IMR-90 (cell line): Measurements from ENCODE around the gene CEMIP2. TPM values are rescaled to one million over a fixed set of nuclear protein-coding genes. Genes with fewer than 3 reads are reported as not detected.

Experiments
- ATAC-seq: fragments of 200-7000 bp; cut with Tn5 transposase; 2 replicates; pipeline ENCODE4 v1.9.1; 2020; ENCODE audit warnings: low read depth, mild to moderate bottlenecking, moderate library complexity
- BruUV-seq: library from RNA; stranded (reverse); fragments of 400-500 nt; replicated peaks from 2 replicates; lab custom pipeline; 2021; lab: Mats Ljungman, UMichigan
- CTCF ChIA-PET: fragments of 300-600 bp; formaldehyde crosslinking; extraction: SDS; loops from one replicate; lab custom pipeline; 2021; ENCODE audit warnings: antibody characterized with exemption; lab: Yijun Ruan, JAX
- POLR2A ChIA-PET: fragments of 300-600 bp; sonication (Branson Sonifier 250); formaldehyde crosslinking; loops from one replicate; lab custom pipeline; 2022; ENCODE audit warnings: antibody characterized with exemption; ENCODE audit not compliant: unreplicated experiment; lab: Charles Lee
- DNase-seq: peaks from one replicate; pipeline ENCODE4 v3.0.0; 2013
- H2AFZ ChIP-seq: replicated peaks from 2 replicates; pipeline ENCODE3; 2013; ENCODE audit warnings: low read length, mild to moderate bottlenecking; ENCODE audit not compliant: poor library complexity
- H2AK5ac ChIP-seq: 2 replicates; pipeline ENCODE4 v1.6.1; 2013; ENCODE audit warnings: low read depth, low read length, inconsistent platforms
- H2AK9ac ChIP-seq: replicated peaks from 2 replicates; pipeline ENCODE3; 2013; ENCODE audit warnings: mild to moderate bottlenecking, low read depth, low read length, moderate library complexity; ENCODE audit not compliant: poor library complexity
- H2BK120ac ChIP-seq: 2 replicates; pipeline ENCODE4 v1.6.1; 2013; ENCODE audit warnings: low read depth, low read length, inconsistent platforms
- H2BK15ac ChIP-seq: 3 replicates; pipeline ENCODE4 v1.6.1; 2013; ENCODE audit warnings: low read depth, low read length, inconsistent platforms
- H2BK20ac ChIP-seq: 2 replicates; pipeline ENCODE4 v1.6.1; 2013; ENCODE audit warnings: low read depth, mild to moderate bottlenecking, inconsistent platforms, low read length, moderate library complexity
- H2BK5ac ChIP-seq: 2 replicates; pipeline ENCODE4 v1.6.1; 2013; ENCODE audit warnings: mild to moderate bottlenecking, low read depth, low read length, inconsistent platforms; ENCODE audit not compliant: poor library complexity, severe bottlenecking
- H3K14ac ChIP-seq: replicated peaks from 2 replicates; pipeline ENCODE4 v1.6.1; 2013; ENCODE audit warnings: low read depth, low read length, inconsistent platforms
- H3K18ac ChIP-seq: 2 replicates; pipeline ENCODE4 v1.6.1; 2013; ENCODE audit warnings: low read depth, low read length, control low read depth
- H3K23ac ChIP-seq: 2 replicates; pipeline ENCODE4 v1.6.1; 2013; ENCODE audit warnings: low read depth, low read length, inconsistent platforms
- H3K27ac ChIP-seq: 2 replicates; pipeline ENCODE4 v1.5.1; 2013; ENCODE audit warnings: mild to moderate bottlenecking, control low read depth, low read length; ENCODE audit not compliant: insufficient read depth
- H3K27me3 ChIP-seq: 2 replicates; pipeline ENCODE4 v1.6.1; 2013; ENCODE audit warnings: low read length; ENCODE audit not compliant: control insufficient read depth, insufficient read depth
- H3K36me3 ChIP-seq: 2 replicates; pipeline ENCODE4 v1.6.1; 2013; ENCODE audit warnings: low read length, mixed read lengths; ENCODE audit not compliant: control insufficient read depth, insufficient read depth
- H3K4ac ChIP-seq: 2 replicates; pipeline ENCODE4 v1.6.1; 2013; ENCODE audit warnings: low read depth, low read length, inconsistent platforms
- H3K4me1 ChIP-seq: 2 replicates; pipeline ENCODE4 v1.6.1; 2013; ENCODE audit warnings: low read length, mixed read lengths; ENCODE audit not compliant: control insufficient read depth, insufficient read depth
- H3K4me2 ChIP-seq: 2 replicates; pipeline ENCODE4 v1.6.1; 2013; ENCODE audit warnings: low read depth, mild to moderate bottlenecking, control low read depth, low read length, moderate library complexity
- H3K4me3 ChIP-seq: 2 replicates; pipeline ENCODE4 v1.5.1; 2013; ENCODE audit warnings: low read depth, mild to moderate bottlenecking, control low read depth, low read length, moderate library complexity; ENCODE audit not compliant: insufficient read depth
- H3K56ac ChIP-seq: 2 replicates; pipeline ENCODE4 v1.6.1; 2013; ENCODE audit warnings: low read length, inconsistent platforms; ENCODE audit not compliant: insufficient read depth; ENCODE audit errors: extremely low read depth
- H3K79me1 ChIP-seq, 2 experiments: 2 replicates each; pipeline ENCODE4 v1.6.1; 2013; ENCODE audit warnings: low read length in 2 of 2, inconsistent platforms in 1 of 2, low read depth in 1 of 2
- H3K9ac ChIP-seq: 2 replicates; pipeline ENCODE4 v1.6.1; 2013; ENCODE audit warnings: low read depth, low read length, control low read depth
- H3K9me1 ChIP-seq: 2 replicates; pipeline ENCODE4 v1.6.1; 2013; ENCODE audit warnings: low read length, inconsistent platforms; ENCODE audit not compliant: insufficient read depth
- H3K9me3 ChIP-seq: 2 replicates; pipeline ENCODE4 v1.6.1; 2013; ENCODE audit warnings: low read length; ENCODE audit not compliant: control insufficient read depth, insufficient read depth
- H4K20me1 ChIP-seq: 2 replicates; pipeline ENCODE4 v1.6.1; 2013; ENCODE audit warnings: low read length, inconsistent platforms; ENCODE audit not compliant: insufficient read depth
- H4K5ac ChIP-seq: 2 replicates; pipeline ENCODE4 v1.6.1; 2013; ENCODE audit warnings: mild to moderate bottlenecking, low read depth, low read length, control low read depth
- H4K8ac ChIP-seq, 2 experiments: 2 replicates each; pipeline ENCODE4 v1.6.1; 2013; ENCODE audit warnings: low read depth in 2 of 2, low read length in 2 of 2, control low read depth in 1 of 2, inconsistent platforms in 1 of 2
- H4K91ac ChIP-seq: 2 replicates; pipeline ENCODE4 v1.6.1; 2013; ENCODE audit warnings: low read depth, low read length, inconsistent platforms; ENCODE audit not compliant: insufficient read depth
- BHLHE40 ChIP-seq: fragments of 150-350 bp; IDR thresholded peaks from 2 replicates; pipeline ENCODE4 v1.6.1; 2016; ENCODE audit warnings: mild to moderate bottlenecking, low read depth, low read length
- CEBPB ChIP-seq: IDR thresholded peaks from 2 replicates; pipeline ENCODE4 v1.6.1; 2012; ENCODE audit warnings: low read depth, low read length, improper control_type of control experiment
- CHD1 ChIP-seq: IDR thresholded peaks from 2 replicates; pipeline ENCODE4 v1.6.1; 2012; ENCODE audit warnings: low read depth, low read length, improper control_type of control experiment
- ELK1 ChIP-seq: fragments of 150-350 bp; IDR thresholded peaks from 2 replicates; pipeline ENCODE4 v1.6.1; 2016; ENCODE audit warnings: low read depth, mild to moderate bottlenecking, low read length, moderate library complexity, borderline replicate concordance
- MAFK ChIP-seq: IDR thresholded peaks from 2 replicates; pipeline ENCODE4 v1.6.1; 2012; ENCODE audit warnings: low read depth, low read length, improper control_type of control experiment
- MAZ ChIP-seq: IDR thresholded peaks from 2 replicates; pipeline ENCODE4 v1.6.1; 2012; ENCODE audit warnings: low read depth, mild to moderate bottlenecking, low read length, improper control_type of control experiment, moderate library complexity, borderline replicate concordance
- MXI1 ChIP-seq: IDR thresholded peaks from 2 replicates; pipeline ENCODE4 v1.6.1; 2012; ENCODE audit warnings: low read depth, mild to moderate bottlenecking, low read length, moderate library complexity, borderline replicate concordance
- NFE2L2 ChIP-seq: fragments of 150-350 bp; IDR thresholded peaks from 2 replicates; pipeline ENCODE4 v1.6.1; 2016; ENCODE audit warnings: low read depth, mild to moderate bottlenecking, low read length
- POLR2A ChIP-seq: IDR thresholded peaks from 2 replicates; pipeline ENCODE4 v1.6.1; 2012; ENCODE audit warnings: mild to moderate bottlenecking, low read depth, low read length
- RAD21 ChIP-seq: IDR thresholded peaks from 2 replicates; pipeline ENCODE4 v1.6.1; 2012; ENCODE audit warnings: low read length, improper control_type of control experiment
- RFX5 ChIP-seq: IDR thresholded peaks from 2 replicates; pipeline ENCODE4 v1.8.0; 2012; ENCODE audit warnings: low read depth, mild to moderate bottlenecking, low read length, moderate library complexity
- USF2 ChIP-seq: fragments of 150-350 bp; IDR thresholded peaks from 2 replicates; pipeline ENCODE4 v1.6.1; 2017; ENCODE audit warnings: mild to moderate bottlenecking, antibody characterized with exemption, low read length, low read depth
- WGBS, 2 experiments: methylation state at CpG; one replicate each; pipeline versions ENCODE4 v1.1.5 to v1.1.7; 2013; ENCODE audit warnings: missing lambda C conversion rate in 2 of 2; ENCODE audit not compliant: insufficient read length in 1 of 2; ENCODE audit errors: extremely low coverage in 2 of 2; 5-methylcytosine and 5-hydroxymethylcytosine counted together
- dilution Hi-C: fragments of 300-500 bp; cut with HindIII; formaldehyde crosslinking; loops from one replicate; pipeline ENCODE4 v1.14.3; 2018; ENCODE audit warnings: low sequenced_read_pairs; ENCODE audit not compliant: unreplicated experiment
- in situ Hi-C: fragments of 300-500 bp; cut with MboI; formaldehyde crosslinking; loops from 3 replicates; pipeline ENCODE4 v1.14.3; 2019; ENCODE audit warnings: low sequenced_read_pairs, inconsistent platforms, mixed read lengths
- intact Hi-C: fragments of 100-400 bp; cut with micrococcal nuclease; formaldehyde crosslinking; loops from 2 replicates; pipeline ENCODE4 v1.10.0; 2022
- polyA plus RNA-seq, 3 experiments: library from polyadenylated mRNA; depleted of rRNA; stranded (reverse); fragments of >200 nt; gene quantifications; 2 replicates each; pipeline ENCODE4 v1.2.3, GENCODE V29; 2012; ENCODE audit warnings: low replicate concordance in 1 of 3
- total RNA-seq: library from RNA; depleted of rRNA; stranded (reverse); fragments of >200 nt; gene quantifications from 2 replicates; pipeline ENCODE4 v1.2.3, GENCODE V29; 2012
- TF ChIP-seq, protein P1 (sequence below): conservative IDR thresholded peaks from 2 replicates; pipeline ENCODE4 v1.5.1; 2012; ENCODE audit warnings: mild to moderate bottlenecking, low read depth, low read length, improper control_type of control experiment

CEMIP2 gene
- total and polyA plus RNA-seq, 2 of the 4 experiments (the other 2 are of a cell fraction), result 65.2 to 67.4 TPM

DNA sequence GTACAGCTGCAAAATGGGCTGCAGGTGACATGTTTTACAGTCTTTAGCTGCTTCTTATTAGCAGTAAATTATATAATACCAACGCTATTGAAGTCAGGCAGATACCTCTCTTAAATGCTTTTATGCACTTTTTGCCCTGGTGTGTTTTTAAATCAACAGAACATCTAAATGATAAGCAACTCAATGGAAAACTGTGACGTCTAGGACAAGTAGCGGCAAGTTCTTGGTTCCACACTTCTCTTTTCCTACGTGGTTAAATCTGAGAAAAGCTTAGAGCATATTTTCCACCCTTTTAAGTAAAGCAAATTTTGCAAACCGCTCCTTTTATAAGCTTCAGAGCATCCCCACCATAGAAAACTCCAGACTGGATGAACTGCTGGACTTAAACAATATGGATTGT, 58.1 kb downstream of the CEMIP2 start (continued):
- TF ChIP-seq BHLHE40 (no peak), RAD21 (no peak)

- whole genome bisulfite sequencing, 2 experiments, result no CpG with 5 or more reads among the region's 1 CpG
- Histone ChIP-seq H3K79me1 (peaks cover 0 to 10% of the 10 kb centered on the region in 2 experiments; a peak in 3 of 4 replicates), H3K27me3 (no peaks in the 10 kb centered on the region), H3K9ac (no peak overlapping the region), H3K9me3 (no peaks in the 10 kb centered on the region), H2AK9ac (no peak overlapping the region), H4K8ac (no peak overlapping the region), H3K23ac (no peak overlapping the region), H3K9me1 (peaks cover 3% of the 10 kb centered on the region; the same call in 1 of the 2 replicates), H2AFZ (no peak overlapping the region), H2BK120ac (no peak overlapping the region), H3K27ac (no peak overlapping the region), H3K4me3 (no peak overlapping the region), H4K20me1 (no peaks in the 10 kb centered on the region), H3K56ac (no peak overlapping the region), H2AK5ac (no peak overlapping the region), H3K18ac (no peak overlapping the region), H2BK5ac (no peak overlapping the region), H4K91ac (no peak overlapping the region), H2BK20ac (no peak overlapping the region), H3K4ac (no peak overlapping the region), H4K5ac (no peak overlapping the region), H3K36me3 (peaks cover 30% of the 10 kb centered on the region), H2BK15ac (no peak overlapping the region), H3K4me1 (no peaks in the 10 kb centered on the region), H3K4me2 (no peak overlapping the region), H3K14ac (no peak overlapping the region)
- intact Hi-C loops, result no loop called here
- ChIA-PET CTCF (interaction anchor here (1.1 kb wide), 1 partner anchor 25 kb away, joined by 3 read pairs; no protein-coding TSS in a partner anchor), POLR2A (no interaction called here)
- ATAC-seq (no peak), DNase-seq (no peak)
- dilution Hi-C loops, result no loop called here
- TF ChIP-seq RFX5 (no peak), ELK1 (no peak), MAFK (no peak), NFE2L2 (no peak), MXI1 (no peak), USF2 (no peak), POLR2A (no peak), CHD1 (no peak), BHLHE40 (no peak), MAZ (no peak), RAD21 (no peak), CEBPB (no peak)
- TF ChIP-seq, protein P1, sequence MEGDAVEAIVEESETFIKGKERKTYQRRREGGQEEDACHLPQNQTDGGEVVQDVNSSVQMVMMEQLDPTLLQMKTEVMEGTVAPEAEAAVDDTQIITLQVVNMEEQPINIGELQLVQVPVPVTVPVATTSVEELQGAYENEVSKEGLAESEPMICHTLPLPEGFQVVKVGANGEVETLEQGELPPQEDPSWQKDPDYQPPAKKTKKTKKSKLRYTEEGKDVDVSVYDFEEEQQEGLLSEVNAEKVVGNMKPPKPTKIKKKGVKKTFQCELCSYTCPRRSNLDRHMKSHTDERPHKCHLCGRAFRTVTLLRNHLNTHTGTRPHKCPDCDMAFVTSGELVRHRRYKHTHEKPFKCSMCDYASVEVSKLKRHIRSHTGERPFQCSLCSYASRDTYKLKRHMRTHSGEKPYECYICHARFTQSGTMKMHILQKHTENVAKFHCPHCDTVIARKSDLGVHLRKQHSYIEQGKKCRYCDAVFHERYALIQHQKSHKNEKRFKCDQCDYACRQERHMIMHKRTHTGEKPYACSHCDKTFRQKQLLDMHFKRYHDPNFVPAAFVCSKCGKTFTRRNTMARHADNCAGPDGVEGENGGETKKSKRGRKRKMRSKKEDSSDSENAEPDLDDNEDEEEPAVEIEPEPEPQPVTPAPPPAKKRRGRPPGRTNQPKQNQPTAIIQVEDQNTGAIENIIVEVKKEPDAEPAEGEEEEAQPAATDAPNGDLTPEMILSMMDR, result no peak
- BruUV-seq, result no TSS peak
- in situ Hi-C loops, result no loop called here
These were observed 58.9 kb downstream of the CEMIP2 start for GRCh38 chr9:71709384-71709783.
